ENCODE measurements around the gene GNB3.
"Not testable (repeated sequence)": the region's sequence is repeated elsewhere in the genome, so short reads cannot be mapped to it uniquely, and the experiment has no call there.

DNA sequence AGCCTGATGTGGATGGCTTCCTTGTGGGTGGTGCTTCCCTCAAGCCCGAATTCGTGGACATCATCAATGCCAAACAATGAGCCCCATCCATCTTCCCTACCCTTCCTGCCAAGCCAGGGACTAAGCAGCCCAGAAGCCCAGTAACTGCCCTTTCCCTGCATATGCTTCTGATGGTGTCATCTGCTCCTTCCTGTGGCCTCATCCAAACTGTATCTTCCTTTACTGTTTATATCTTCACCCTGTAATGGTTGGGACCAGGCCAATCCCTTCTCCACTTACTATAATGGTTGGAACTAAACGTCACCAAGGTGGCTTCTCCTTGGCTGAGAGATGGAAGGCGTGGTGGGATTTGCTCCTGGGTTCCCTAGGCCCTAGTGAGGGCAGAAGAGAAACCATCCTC, 29.6 kb downstream of the GNB3 start:
- TF ChIP-seq, protein P1, sequence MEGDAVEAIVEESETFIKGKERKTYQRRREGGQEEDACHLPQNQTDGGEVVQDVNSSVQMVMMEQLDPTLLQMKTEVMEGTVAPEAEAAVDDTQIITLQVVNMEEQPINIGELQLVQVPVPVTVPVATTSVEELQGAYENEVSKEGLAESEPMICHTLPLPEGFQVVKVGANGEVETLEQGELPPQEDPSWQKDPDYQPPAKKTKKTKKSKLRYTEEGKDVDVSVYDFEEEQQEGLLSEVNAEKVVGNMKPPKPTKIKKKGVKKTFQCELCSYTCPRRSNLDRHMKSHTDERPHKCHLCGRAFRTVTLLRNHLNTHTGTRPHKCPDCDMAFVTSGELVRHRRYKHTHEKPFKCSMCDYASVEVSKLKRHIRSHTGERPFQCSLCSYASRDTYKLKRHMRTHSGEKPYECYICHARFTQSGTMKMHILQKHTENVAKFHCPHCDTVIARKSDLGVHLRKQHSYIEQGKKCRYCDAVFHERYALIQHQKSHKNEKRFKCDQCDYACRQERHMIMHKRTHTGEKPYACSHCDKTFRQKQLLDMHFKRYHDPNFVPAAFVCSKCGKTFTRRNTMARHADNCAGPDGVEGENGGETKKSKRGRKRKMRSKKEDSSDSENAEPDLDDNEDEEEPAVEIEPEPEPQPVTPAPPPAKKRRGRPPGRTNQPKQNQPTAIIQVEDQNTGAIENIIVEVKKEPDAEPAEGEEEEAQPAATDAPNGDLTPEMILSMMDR (IDR thresholded peaks at IDR 0.05; ENCODE audit: low read length): not testable (repeated sequence)
- TF ChIP-seq EZH2 (optimal IDR thresholded peaks at IDR 0.05; ENCODE audit: low read depth, low read length); EZH2phosphoT487 (IDR thresholded peaks at IDR 0.05; ENCODE audit: low read length): not testable (repeated sequence)
